Stimulated activated CD4-positive, alpha-beta T cell treated with anti-CD3 and anti-CD28 coated beads, Interleukin-2, amount 100 ng/mL, for 4 hours (primary cell): ENCODE results near the gene PIK3IP1.
"Not testable (repeated sequence)": the region's sequence is repeated elsewhere in the genome, so short reads cannot be mapped to it uniquely, and the experiment has no call there.

Experiments
- DNase-seq: peaks from one replicate; pipeline ENCODE4 v3.0.0-alpha.2; 2020; ENCODE audit warnings: low read depth

Gene PIK3IP1, protein sequence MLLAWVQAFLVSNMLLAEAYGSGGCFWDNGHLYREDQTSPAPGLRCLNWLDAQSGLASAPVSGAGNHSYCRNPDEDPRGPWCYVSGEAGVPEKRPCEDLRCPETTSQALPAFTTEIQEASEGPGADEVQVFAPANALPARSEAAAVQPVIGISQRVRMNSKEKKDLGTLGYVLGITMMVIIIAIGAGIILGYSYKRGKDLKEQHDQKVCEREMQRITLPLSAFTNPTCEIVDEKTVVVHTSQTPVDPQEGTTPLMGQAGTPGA

DNA sequence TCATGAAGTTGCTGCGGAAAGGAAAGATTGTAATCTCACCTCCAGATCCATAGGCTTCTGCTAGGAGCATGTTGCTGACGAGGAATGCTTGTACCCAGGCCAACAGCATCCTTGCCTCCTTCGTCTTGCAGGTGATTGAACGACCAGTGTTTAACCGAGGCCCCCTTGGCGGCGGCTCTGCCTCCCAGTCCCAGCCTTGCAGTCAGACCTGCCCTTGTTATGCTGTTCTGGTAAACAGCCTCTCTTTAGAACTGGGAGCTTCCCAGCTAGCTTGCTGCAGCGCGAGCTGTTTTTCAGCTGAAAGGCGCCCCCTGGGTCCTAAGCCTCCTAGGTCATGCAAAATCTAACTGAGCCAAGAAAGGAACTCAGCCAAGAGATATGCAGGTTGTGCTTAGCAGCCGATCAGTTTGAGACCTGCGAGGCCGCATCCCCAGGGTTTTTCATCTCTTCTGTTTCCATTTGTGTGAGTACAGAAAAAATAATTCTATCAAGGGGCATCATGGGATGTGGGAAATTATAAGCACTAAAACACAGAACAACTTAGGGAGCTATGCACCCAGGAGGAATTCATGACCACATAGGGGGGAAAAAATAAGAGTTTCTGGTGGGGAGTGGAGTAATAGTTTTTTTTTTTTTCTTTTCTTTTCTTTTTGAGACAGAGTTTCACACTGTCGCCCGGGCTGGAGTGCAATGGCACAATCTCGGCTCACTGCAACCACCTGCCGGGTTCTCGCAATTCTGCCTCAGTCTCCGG, at the start of gene PIK3IP1:
Gene PIK3IP1 (minus strand): TSS at position 253 of the 754 bp plus-strand sequence. CDS start 144 bp downstream, at position 109.
- peak; percentile 78 for DNase-seq

- no peak for DNase-seq
These were observed 49.2 kb upstream of the PIK3IP1 start for GRCh38 chr22:31341386-31342088.

- no peak for DNase-seq
These were observed 48.5 kb upstream of the PIK3IP1 start for GRCh38 chr22:31340765-31341247.

- no peak for DNase-seq
These were observed 48.1 kb upstream of the PIK3IP1 start for GRCh38 chr22:31340360-31340759.

DNA sequence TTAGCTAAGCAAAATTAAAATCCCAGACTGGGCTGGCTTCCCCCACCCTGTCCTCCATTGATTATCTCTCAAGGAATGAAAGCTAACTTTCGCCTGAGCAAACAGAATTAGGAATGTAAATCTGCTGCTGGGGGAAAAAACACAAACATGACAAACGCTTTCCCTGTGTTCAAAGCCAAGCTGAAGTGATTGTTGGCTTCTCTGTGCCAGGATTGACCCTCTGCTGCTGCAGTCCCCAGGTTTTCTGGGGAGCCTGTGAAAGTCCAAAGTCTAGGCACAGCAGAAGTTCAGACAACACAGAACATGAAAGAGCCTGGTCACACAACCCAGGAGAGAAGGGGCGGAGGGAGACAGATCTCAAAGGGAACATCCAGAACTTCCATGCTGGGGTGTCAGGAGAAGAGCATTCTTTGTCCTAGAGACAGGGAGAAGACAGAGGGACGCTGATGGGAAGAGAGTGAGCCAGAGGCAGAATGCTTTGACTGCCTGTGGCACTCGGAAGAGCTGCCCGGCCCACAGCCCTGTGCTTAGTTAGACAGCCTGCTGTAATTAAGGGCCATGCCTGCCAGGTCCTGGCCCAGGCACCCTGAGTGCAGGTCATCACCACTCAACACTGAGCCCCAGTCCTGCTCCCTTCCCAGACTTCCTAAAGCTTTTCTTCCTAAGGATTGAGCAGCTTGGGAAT, 47.0 kb upstream of the PIK3IP1 start:
- no peak for DNase-seq

DNA sequence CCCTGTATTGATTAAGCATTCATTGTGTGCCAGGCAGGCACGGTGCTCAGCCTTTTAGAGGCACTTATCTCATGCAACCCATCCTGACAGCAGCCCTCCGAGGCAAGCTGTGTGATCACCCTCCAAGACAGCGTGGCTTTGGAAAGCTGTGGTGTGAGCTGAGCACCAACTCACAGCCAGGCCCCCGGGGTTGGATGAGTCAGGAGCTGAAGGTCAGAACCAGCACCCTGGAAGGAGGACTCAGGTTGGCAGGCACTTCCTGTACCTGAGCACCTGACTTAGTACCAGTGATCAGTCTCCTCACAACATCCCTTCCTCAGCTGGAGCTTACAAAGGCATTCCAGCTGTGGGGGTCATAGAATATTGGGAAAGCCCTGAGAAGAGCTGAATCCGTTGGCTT, 44.9 kb upstream of the PIK3IP1 start:
- no peak for DNase-seq

- no peak for DNase-seq
These were observed 42.0 kb upstream of the PIK3IP1 start for GRCh38 chr22:31334329-31334728.

- no peak for DNase-seq
These were observed 41.4 kb upstream of the PIK3IP1 start for GRCh38 chr22:31333641-31334040.

GRCh38 chr22:31332886-31333285, 40.6 kb upstream of the PIK3IP1 start:
- DNase-seq = no peak

- DNase-seq = no peak
These were observed 39.7 kb upstream of the PIK3IP1 start for GRCh38 chr22:31332010-31332409.

DNA sequence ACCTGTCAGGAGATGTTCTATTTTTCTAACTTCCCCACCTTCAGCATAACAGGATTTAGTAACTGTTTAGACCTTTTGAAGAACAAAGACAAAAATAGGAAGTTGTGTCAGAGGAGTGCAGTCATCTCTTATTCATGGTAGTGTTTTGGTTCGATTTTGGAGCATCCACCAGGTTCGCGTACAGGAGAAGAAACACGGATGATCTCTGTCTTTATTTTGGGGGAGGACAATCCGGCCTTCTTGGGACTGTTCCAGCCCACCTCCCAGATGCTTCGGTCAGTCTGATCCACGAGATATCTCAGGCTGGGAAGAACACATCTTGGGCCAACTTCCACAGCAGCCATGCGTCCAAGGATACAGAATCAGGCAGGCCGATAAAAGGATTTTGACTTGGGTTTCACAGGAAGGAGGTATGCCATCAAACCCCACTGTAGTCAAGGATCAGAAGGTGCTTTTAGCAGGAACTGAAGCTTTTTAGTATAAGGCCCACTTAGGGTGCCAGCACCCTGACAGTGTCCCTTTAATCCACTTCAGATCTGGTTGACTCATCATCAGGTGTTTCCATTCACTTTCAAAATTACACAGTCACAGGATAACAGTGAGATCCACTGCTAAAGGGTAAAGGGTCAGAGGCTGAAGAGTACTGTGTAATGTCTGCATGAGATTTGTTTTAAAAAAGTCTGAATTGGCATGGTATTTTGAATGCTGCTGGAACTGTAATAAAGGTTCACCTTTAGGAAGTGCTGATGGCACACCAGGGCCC, 37.3 kb upstream of the PIK3IP1 start:
- no peak for DNase-seq

DNA sequence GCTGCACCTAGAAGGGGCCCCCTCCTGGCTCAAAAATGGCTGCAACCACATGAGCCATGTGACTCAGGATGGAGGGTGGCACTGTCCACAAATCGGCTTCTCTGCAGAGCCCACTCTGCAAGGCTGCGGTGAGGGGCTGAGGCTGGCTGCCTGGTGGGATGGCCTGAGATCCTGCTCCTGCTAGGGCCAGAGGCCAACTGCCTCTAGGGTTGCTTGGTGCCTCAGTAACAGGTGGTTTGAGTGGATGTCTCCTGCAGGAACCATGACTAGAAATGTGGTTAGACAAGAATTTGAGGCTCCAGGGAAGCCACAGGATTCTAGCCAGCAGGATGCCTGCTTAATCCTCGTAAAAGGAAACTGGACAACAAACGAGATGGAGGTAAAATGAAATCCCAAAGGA, 36.7 kb upstream of the PIK3IP1 start:
- DNase-seq = no peak

GRCh38 chr22:31328544-31328960, 36.3 kb upstream of the PIK3IP1 start:
- no peak for DNase-seq

DNA sequence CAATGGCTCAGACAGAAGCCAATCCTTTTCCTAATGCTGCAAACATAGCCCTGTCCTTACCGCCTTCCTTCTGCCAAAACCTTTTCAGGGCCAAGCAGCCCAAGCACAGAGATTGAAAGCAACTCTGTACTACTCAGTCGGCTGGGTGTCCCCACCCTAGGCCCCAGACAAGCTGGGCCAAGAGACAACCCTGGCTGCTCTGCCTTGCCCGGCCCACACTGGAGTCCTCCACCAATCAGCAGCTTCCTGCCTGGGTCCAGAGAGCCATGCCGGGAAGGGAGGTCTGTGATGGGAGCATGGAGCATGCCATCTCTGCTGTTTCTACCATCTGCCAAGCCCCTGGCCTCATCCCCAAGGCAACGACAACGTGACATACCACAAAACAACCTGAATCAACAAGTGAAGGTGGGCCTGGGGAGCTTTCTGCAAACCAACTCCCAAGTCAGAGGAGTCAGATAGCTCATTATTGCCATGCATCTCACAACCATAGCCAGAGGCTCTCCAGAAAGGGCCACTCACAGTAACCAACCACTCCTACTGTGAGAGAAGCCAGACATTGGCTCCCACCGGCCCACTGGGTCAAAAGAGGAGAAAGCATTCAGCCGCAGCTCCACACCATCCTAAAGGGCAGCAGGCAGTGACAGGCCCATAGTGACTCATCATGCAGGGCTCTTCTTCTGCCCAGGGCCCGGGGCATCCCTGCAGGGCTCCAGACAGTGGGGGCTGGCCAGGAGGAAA, 35.7 kb upstream of the PIK3IP1 start:
- DNase-seq = no peak

DNA sequence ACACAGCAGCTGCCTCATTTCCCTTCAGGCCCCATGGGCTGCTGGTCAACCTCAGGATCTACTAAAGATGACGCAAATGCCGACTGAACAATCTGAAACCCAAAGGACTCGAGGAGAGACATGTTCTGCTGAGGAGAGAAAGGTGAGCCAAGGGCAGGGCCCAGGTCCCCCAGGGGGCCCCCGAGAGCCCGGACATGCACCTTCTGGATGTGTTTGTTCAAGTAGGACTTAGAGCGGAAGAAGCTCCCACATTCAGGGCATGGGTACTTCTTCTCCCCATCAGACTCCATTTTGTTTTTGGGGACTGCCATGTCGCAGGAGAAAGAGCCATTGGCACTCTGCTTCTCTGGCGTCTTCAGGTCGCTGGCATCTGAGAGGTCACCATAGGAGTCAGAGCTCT, 34.6 kb upstream of the PIK3IP1 start:
- no peak for DNase-seq

- no peak for DNase-seq
These were observed 31.6 kb upstream of the PIK3IP1 start for GRCh38 chr22:31323578-31324550.

DNA sequence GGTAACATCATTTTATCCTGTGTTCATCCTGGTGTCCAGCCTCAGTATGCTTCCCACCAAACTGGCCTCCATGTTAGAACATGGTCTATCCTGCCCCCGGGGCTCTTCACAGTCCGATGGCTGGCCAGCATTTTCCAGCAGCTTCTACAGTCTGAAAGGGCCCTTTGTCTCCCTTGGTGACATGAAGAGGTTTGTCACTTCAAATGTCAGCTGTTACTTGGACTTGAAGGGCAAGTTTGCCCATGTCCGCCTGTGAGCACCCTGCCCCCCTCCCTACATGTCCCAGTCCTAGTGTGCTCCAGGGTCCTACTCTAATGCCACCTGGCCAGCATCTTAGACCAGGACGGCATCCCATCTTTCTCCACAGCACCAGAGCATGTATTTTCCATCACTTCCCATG, 29.1 kb upstream of the PIK3IP1 start:
- no peak for DNase-seq

- not testable (repeated sequence) for DNase-seq
These were observed 21.9 kb upstream of the PIK3IP1 start for GRCh38 chr22:31314220-31314619.

DNA sequence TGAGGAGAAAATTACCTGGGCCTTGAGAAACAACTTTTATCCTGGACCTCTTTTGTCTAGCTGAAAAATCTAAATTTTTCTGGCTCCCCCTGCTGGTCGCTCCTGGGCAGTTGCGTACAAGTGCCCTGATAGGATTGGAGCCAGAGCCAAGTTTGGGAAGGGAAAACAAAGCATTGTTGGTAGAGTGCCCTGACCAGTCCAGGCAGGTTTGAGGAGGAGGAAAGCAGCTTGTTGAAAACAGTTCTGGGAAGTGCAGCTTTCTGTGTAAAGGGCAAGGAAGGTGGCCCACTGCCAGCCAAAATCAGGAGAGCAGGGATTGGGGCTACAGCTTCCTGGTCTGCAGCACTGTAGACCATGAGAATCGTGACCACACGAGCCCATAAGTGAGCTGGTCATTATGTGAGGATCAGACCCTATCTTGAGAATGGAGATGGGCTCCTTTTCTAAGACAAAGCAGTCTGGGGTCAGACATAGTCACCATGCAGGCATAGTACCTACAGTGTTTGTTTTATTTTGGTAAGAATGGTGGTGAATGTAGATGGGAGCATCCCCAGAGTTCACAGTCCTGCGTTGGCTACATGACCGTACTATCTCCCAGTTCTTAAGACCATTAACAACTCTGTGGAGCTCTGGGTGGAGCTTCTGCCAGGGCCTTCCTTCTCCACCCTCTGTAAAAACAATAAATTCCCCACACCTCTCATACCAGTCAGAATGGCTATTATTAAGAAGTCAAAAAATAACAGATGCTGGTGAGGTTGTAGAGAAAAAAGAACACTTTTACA, 21.3 kb upstream of the PIK3IP1 start:
- peak; percentile 39 for DNase-seq
